HK-2 (cell line): ENCODE results near the gene METAP2.
A peak's percentile ranks its signal among the peaks of the same experiment; 100 is the strongest.
"Not testable (repeated sequence)": the region's sequence is repeated elsewhere in the genome, so short reads cannot be mapped to it uniquely, and the experiment has no call there.

Experiments
- DNase-seq: peaks from one replicate; pipeline ENCODE4 v3.0.0-alpha.2; 2018; ENCODE audit not compliant: unreplicated experiment

The METAP2 gene

DNA sequence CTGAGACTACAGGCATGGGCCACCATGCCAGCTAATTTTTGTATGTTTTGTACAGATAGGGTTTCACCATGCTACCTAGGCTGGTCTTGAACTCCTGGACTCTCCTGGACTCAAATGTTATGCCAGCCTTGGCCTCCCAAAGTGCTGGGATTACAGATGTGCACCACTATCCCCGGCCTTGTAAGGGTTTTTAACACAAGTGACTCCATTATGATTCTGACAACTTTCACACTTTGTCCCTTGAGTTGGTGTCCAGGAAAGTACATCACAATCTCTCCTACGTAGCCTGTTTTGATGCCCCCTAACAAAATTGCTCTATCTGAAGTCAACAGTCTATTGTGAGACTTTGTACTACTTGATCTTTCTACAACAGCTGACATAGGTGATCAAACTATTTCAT is 11.4 kb upstream of the METAP2 start:
- DNase-seq: no peak

DNA sequence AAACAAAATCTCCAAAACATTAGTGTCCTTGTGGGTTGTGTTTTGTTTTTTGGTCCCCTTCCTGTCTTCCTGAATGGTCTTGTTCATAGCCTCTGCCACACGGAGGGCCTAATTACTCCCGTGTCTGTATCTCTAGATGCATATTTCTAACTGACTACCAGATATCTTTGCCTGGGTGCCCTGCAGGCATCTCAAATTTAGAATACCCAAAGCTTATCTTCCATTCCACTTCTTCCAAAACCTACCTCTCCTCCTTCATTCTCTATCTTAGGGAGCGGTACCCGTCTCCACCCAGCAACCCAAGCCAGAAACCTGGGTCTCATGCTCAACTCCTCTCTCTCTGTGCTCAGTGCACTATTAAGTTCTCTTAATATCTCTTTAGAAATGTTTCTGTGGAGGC is 10.9 kb upstream of the METAP2 start:
- no peak for DNase-seq

- not testable (repeated sequence) for DNase-seq
Measured at GRCh38 chr12:95463776-95464175, 10.2 kb upstream of the METAP2 start.

GRCh38 chr12:95465275-95465674 is 8.7 kb upstream of the METAP2 start:
- DNase-seq: no peak

DNA sequence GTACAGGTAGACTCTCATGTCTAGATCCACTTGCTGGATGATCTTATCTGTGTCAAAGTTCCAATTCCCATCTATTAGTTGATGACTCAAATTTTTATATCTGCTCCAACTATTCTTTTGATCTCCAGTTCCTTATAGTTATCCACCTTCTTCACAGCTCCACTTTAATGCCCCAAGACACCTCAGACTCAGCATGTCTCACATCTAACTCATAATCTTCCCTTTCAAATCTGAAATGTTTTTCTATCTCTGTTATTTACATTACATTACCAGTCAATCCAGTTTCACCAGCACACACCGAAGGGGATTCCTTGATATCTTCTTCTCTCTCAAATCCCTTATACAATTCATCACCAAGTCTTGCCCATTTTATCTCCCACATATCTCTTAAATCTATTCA is 3.7 kb upstream of the METAP2 start:
- no peak for DNase-seq

- DNase-seq: peak; percentile 13
Measured at GRCh38 chr12:95473231-95473883, 595 bp upstream of the METAP2 start.

DNA sequence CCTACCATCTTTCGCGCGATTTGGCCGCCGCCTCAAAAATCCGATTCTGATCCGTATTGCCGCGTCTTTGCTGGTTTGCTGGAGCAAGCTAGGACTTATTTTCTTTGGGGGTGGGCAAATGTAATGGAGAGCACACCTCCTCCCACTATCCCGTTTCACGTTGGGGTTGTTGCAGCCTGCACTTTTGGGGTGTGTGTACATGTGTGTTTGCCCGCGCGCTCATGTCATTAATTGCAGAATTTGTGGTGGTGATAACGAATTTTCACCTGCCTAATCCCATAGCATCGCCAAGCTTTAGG is 657 bp downstream of the METAP2 start:
- DNase-seq: no peak

DNA sequence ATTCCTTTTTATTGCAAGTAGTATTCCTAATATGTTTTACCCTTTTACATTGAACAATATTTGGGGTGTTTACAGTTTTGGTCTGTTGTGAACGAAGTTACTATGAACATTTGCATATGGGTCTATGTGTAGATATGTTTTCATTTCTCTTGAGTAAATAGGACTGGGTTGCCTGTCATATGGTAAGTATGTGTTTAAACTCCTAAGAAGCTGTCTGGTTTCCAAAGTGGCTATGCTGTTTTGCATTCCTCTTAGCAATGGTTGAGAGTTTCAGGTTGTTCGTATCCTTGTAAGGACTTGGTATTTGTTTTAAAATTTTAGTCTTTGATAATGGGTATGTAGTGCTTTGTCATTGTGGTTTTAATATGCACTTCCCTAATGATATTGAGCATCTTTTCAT is 6.3 kb downstream of the METAP2 start:
- no peak for DNase-seq

GRCh38 chr12:95481072-95481471 is 7.1 kb downstream of the METAP2 start:
- DNase-seq: no peak

- no peak for DNase-seq
Measured at GRCh38 chr12:95481888-95482287, 7.9 kb downstream of the METAP2 start.

- not testable (repeated sequence) for DNase-seq
Measured at GRCh38 chr12:95482564-95482963, 8.6 kb downstream of the METAP2 start.

DNA sequence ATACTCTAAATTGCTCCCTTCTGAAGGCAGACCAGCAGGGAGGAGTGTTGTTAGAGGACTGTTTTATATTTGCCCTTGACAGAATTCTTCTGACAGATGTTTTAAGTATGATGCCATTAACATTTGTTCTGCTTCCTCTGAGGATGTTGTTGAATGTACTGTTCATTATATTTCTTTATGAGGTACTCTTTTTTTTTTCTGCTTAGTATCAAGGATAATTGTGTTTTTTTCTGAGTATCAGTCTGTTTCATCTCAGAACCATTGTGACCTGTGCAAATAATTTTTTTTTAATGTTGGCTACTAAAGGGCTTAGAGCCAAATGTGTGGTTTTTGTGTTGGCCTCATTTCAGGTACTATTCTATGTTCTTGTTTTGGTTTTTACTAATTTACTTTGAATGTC is 10.6 kb downstream of the METAP2 start:
- DNase-seq: no peak

- DNase-seq: no peak
Measured at GRCh38 chr12:95487024-95487423, 13.1 kb downstream of the METAP2 start.

DNA sequence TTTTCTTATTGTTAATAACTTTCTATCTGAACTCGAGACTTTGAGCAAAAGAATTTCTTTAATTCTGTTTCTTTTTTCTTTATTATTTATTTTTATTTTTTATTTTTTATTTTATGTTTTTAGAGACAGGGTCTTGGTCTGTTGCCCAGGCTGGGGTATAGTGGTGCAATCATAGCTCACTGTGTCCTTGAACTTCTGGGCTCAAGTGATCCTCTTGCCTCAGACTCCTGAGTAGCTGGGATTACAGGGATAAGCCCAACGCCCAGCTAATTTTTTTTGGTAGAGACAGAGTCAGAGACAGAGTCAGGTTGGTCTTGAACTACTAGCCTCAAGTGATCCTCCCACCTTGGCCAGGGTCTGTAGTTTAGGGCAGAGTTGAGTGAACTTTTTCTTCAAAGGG is 18.5 kb downstream of the METAP2 start:
- no peak for DNase-seq

GRCh38 chr12:95494888-95495287 is 20.9 kb downstream of the METAP2 start:
- no peak for DNase-seq

GRCh38 chr12:95495433-95495832 is 21.5 kb downstream of the METAP2 start:
- DNase-seq: no peak

DNA sequence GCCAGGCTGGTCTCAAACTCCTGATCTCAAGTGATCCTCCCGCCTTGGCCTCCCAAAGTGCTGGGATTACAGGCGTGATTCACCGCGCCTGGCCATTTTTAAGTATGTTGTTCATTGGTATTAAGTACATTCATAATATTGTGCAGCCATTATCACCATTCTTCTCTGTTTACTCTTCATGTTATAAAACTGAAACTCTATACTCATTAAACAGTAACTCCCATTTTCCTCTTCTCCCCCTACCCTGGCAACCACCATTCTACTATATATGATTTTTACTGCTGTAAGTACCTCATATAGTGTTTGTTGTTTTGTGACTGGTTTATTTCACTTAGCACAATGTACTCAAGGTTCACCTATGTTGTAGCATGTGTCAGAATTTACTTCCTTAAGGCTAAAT is 23.1 kb downstream of the METAP2 start:
- DNase-seq: no peak

GRCh38 chr12:95498968-95499367 is 25.0 kb downstream of the METAP2 start:
- DNase-seq: no peak

DNA sequence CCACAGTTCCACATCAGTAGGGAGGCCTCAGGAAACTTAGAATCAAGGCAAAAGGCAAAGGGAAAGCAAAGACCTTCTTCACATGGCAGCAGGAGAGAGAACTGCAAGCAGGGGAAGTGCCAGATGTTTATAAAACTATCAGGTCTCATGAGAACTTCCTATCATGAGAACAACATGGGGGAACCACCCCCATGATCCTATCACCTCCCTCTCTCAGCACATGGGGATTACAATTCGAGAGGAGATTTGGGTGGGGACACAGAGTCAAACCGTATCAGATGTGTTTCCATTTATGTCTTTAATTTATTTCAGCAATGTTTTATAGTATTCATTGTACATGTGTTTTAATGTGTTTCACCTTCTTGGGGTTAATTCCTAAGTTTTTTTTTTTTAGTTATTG is 25.8 kb downstream of the METAP2 start:
- no peak for DNase-seq

- DNase-seq: no peak
Measured at GRCh38 chr12:95504140-95504539, 30.2 kb downstream of the METAP2 start.

DNA sequence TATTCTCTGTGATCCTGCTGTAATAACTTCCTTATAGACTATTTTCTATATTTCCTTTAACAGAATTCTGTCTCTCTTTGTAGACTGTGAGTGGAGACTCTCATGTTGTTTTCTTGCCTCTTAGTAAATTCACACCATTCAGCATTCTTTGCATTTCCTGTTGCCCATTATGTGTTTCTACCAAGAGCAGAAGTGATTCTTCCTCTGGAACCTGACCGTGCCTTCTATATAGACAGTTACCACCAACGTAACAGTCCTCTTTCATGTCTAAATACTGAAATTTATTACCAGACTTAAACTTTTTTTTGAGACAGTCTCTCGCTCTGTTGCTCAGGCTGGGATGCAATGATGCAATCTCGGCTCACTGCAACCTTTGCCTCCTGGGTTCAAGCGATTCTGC is 31.1 kb downstream of the METAP2 start:
- DNase-seq: no peak

- no peak for DNase-seq
Measured at GRCh38 chr12:95506707-95507523, 33.0 kb downstream of the METAP2 start.

DNA sequence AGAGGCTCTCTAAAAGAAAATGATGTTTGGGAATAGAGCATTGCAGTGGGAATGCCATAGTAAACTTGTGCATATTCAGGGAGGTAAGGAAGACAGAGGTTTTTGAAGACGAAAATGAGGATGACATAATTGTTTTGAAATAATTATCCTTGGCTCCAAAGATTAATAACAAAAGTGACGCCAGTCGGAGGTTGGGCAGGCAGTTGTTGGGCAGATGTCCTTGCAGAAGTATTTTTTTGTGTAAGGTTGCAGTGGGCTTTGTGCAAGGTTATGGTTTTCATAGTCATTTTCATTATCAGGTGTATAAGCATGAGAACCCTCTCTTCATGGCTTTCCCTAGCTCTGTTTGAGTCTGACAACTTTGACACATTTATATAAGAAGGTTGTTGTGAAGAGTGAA is 35.3 kb downstream of the METAP2 start:
- DNase-seq: no peak

DNA sequence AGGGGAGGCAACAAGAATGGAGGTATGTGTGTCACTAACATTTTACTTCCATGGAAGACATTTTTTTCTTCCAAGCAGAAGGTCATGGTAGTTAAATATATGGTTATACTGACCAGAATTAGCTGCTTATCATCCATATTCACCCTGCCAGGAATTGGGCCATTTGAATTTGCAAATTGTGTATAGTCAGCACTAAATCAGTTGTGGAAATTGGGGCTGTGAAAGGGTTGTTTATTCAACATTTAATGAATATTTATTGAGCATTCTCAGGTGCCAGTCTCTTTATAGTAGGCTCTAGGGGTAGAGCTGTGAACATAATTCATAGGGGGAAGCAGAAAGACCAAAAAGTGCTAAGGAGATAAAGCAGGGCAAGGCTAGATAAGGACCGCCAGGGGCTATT is 38.0 kb downstream of the METAP2 start:
- DNase-seq: no peak
